ENCODE results near the gene GPR62. TPM values are rescaled to one million over a fixed set of nuclear protein-coding genes. Genes with fewer than 3 reads are reported as not detected.

Gene GPR62
- total and polyA plus RNA-seq, 2 of the 8 experiments (the other 6 are each of a cell fraction or from before 2014, with no cell fraction given): 0.22 to 0.29 TPM

DNA sequence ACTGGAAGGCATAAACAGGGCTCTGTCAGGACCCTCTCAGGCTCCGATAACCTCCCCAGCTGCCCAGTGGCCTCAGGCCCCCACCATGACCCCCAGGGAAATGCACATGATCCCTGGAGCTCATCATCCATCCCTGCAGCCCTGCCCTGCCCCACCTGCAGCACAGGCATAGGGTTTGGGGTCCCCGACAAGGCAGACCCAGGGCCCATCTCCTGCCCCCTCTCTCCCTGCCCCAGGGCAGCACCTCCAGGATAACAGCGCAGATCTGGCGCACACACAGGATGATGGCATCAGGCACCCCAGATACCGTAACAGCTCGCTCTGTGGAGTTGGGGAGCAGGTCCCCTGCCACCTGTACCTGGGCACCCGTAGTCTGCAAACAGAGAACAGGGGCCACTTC lies 4.5 kb downstream of the GPR62 start (continued):
- TF ChIP-seq, protein P1, sequence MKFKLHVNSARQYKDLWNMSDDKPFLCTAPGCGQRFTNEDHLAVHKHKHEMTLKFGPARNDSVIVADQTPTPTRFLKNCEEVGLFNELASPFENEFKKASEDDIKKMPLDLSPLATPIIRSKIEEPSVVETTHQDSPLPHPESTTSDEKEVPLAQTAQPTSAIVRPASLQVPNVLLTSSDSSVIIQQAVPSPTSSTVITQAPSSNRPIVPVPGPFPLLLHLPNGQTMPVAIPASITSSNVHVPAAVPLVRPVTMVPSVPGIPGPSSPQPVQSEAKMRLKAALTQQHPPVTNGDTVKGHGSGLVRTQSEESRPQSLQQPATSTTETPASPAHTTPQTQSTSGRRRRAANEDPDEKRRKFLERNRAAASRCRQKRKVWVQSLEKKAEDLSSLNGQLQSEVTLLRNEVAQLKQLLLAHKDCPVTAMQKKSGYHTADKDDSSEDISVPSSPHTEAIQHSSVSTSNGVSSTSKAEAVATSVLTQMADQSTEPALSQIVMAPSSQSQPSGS (IDR thresholded peaks at IDR 0.05; ENCODE audit: low read length): no peak
- TF ChIP-seq POLR2A (IDR thresholded peaks at IDR 0.05; ENCODE audit: control extremely low read depth in 1 of 2, low read depth in 2 of 2, low read length in 2 of 2) (no peak), GABPA (IDR thresholded peaks at IDR 0.05; ENCODE audit: borderline replicate concordance, insufficient read depth, low read length) (no peak), SP2 (IDR thresholded peaks at IDR 0.05; ENCODE audit: low read length) (no peak), EZH2 (IDR thresholded peaks at IDR 0.05; ENCODE audit: low read depth, low read length, severe bottlenecking) (no peak)
- TF ChIP-seq, protein P2, sequence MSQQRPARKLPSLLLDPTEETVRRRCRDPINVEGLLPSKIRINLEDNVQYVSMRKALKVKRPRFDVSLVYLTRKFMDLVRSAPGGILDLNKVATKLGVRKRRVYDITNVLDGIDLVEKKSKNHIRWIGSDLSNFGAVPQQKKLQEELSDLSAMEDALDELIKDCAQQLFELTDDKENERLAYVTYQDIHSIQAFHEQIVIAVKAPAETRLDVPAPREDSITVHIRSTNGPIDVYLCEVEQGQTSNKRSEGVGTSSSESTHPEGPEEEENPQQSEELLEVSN (IDR thresholded peaks at IDR 0.05): no peak

Measured in H1 (cell line).